GM12875 (cell line): ENCODE results near the gene TENT4A.

Experiments used
- H3K4me3 ChIP-seq: one replicate; pipeline ENCODE4 v1.5.1; 2011; ENCODE audit warnings: low read depth, low read length, control low read depth
- CTCF ChIP-seq: IDR thresholded peaks from 2 replicates; pipeline ENCODE4 v1.5.1; 2011; ENCODE audit warnings: low read depth, mild to moderate bottlenecking, control low read depth, inconsistent platforms, low read length, moderate library complexity, borderline replicate concordance; ENCODE audit not compliant: insufficient read depth

Gene TENT4A

GRCh38 chr5:6745706-6746222 lies 32.5 kb downstream of the TENT4A start:
- peak; percentile 56; the same call in 1 of the 2 replicates for TF ChIP-seq CTCF
- no peak overlapping the region for H3K4me3 ChIP-seq

GRCh38 chr5:6746244-6746643 lies 33.0 kb downstream of the TENT4A start:
- no peak for TF ChIP-seq CTCF
- H3K4me3 ChIP-seq, result no peak overlapping the region

- TF ChIP-seq CTCF, result no peak
Observed at GRCh38 chr5:6747103-6747502, 33.9 kb downstream of the TENT4A start.

GRCh38 chr5:6748142-6748541 lies 34.9 kb downstream of the TENT4A start:
- TF ChIP-seq CTCF, result no peak
- H3K4me3 ChIP-seq, result no peak overlapping the region

More at GRCh38 chr5:6747103-6747502, 33.9 kb downstream of the TENT4A start:
- H3K4me3 ChIP-seq, result no peak overlapping the region

- H3K4me3 ChIP-seq, result no peak overlapping the region
Observed at GRCh38 chr5:6749026-6749716, 35.9 kb downstream of the TENT4A start.

GRCh38 chr5:6750142-6750840 lies 37.1 kb downstream of the TENT4A start:
- no peak for TF ChIP-seq CTCF
- no peak overlapping the region for H3K4me3 ChIP-seq

More at GRCh38 chr5:6749026-6749716, 35.9 kb downstream of the TENT4A start:
- TF ChIP-seq CTCF, result no peak
